ENCODE data around the gene MARK4. TPM values are rescaled to one million over a fixed set of nuclear protein-coding genes. Genes with fewer than 3 reads are reported as not detected.
A peak's percentile ranks its signal among the peaks of the same experiment; 100 is the strongest.

The MARK4 gene
- total RNA-seq, 4 donors from 2014 or later: 17.4 to 36.9 (median 27.5) TPM

- H3K27ac ChIP-seq (replicated peaks in 1 of 4): peak overlapping the region in 1 of 4 donors; percentile 53
- no peak overlapping the region for H3K4me3 ChIP-seq
- WGBS: 76% methylated on average over 12 of the region's 12 CpGs
- no peak for DNase-seq (ENCODE audit: extremely low spot score)
- intact Hi-C loops (cut with DNase I): no loop called here
- peaks cover 0 to 11% (median 10%) of the 10 kb centered on the region in 4 donors for H3K4me1 ChIP-seq
- peaks cover 0 to 15% (median 3%) of the 10 kb centered on the region in 4 donors for H3K9me3 ChIP-seq
- TF ChIP-seq POLR2AphosphoS5 (IDR thresholded peaks at IDR 0.05) (peak in 1 of 2 donors; percentile 53), POLR2A (IDR thresholded peaks at IDR 0.05; ENCODE audit: low read depth) (no peak)
- peaks cover 5 to 96% (median 51%) of the 10 kb centered on the region in 4 donors for H3K36me3 ChIP-seq
- no peaks in the 10 kb centered on the region for H3K27me3 ChIP-seq
Observed at GRCh38 chr19:45294291-45295029, 43.4 kb downstream of the MARK4 start.

- Histone ChIP-seq H3K27me3 (no peaks in the 10 kb centered on the region), H3K27ac (replicated peaks in 1 of 4) (no peak overlapping the region), H3K36me3 (peaks cover 5 to 86% (median 44%) of the 10 kb centered on the region in 4 donors), H3K4me1 (peaks cover 0 to 15% (median 10%) of the 10 kb centered on the region in 4 donors), H3K4me3 (no peak overlapping the region), H3K9me3 (peaks cover 0 to 15% (median 3%) of the 10 kb centered on the region in 4 donors)
- no peak for DNase-seq (ENCODE audit: extremely low spot score)
- intact Hi-C loops (cut with DNase I): no loop called here
- TF ChIP-seq POLR2A (IDR thresholded peaks at IDR 0.05; ENCODE audit: low read depth) (no peak), CTCF (IDR thresholded peaks at IDR 0.05) (no peak), POLR2AphosphoS5 (IDR thresholded peaks at IDR 0.05) (no peak), EP300 (IDR thresholded peaks at IDR 0.05) (no peak)
Observed at GRCh38 chr19:45295873-45296272, 44.8 kb downstream of the MARK4 start.

GRCh38 chr19:45296355-45296754 is 45.3 kb downstream of the MARK4 start:
- TF ChIP-seq POLR2A (IDR thresholded peaks at IDR 0.05; ENCODE audit: low read depth): no peak
- TF ChIP-seq EP300 (IDR thresholded peaks at IDR 0.05): no peak
- no peak for TF ChIP-seq POLR2AphosphoS5 (IDR thresholded peaks at IDR 0.05)
- no peak for TF ChIP-seq CTCF (IDR thresholded peaks at IDR 0.05)
- H3K4me3 ChIP-seq: no peak overlapping the region
- 100% methylated on average over 4 of the region's 4 CpGs for WGBS
- H3K36me3 ChIP-seq: peaks cover 5 to 81% (median 42%) of the 10 kb centered on the region in 4 donors
- intact Hi-C loops (cut with DNase I): no loop called here
- H3K27ac ChIP-seq (replicated peaks in 1 of 4): no peak overlapping the region
- peaks cover 0 to 15% (median 10%) of the 10 kb centered on the region in 4 donors for H3K4me1 ChIP-seq
- no peaks in the 10 kb centered on the region for H3K27me3 ChIP-seq
- DNase-seq (ENCODE audit: extremely low spot score): no peak
- H3K9me3 ChIP-seq: peaks cover 0 to 15% (median 3%) of the 10 kb centered on the region in 4 donors

- 96% methylated on average over 12 of the region's 18 CpGs for WGBS
- intact Hi-C loops (cut with DNase I): no loop called here
- TF ChIP-seq POLR2A (IDR thresholded peaks at IDR 0.05; ENCODE audit: low read depth) (no peak), CTCF (IDR thresholded peaks at IDR 0.05) (no peak), POLR2AphosphoS5 (IDR thresholded peaks at IDR 0.05) (no peak), EP300 (IDR thresholded peaks at IDR 0.05) (no peak)
- H3K36me3 ChIP-seq: peaks cover 5 to 80% (median 46%) of the 10 kb centered on the region in 4 donors
- no peak overlapping the region for H3K27ac ChIP-seq (replicated peaks in 1 of 4)
- no peak overlapping the region for H3K4me3 ChIP-seq
- peaks cover 0 to 13% (median 3%) of the 10 kb centered on the region in 4 donors for H3K9me3 ChIP-seq
- DNase-seq (ENCODE audit: extremely low spot score): no peak
- peaks cover 0 to 15% (median 10%) of the 10 kb centered on the region in 4 donors for H3K4me1 ChIP-seq
- no peaks in the 10 kb centered on the region for H3K27me3 ChIP-seq
Observed at GRCh38 chr19:45297674-45298073, 46.6 kb downstream of the MARK4 start.

- WGBS: 95% methylated on average over 5 of the region's 5 CpGs
- DNase-seq (ENCODE audit: extremely low spot score): no peak
- H3K4me1 ChIP-seq: peaks cover 0 to 15% (median 10%) of the 10 kb centered on the region in 4 donors
- H3K9me3 ChIP-seq: peaks cover 0 to 7% (median 2%) of the 10 kb centered on the region in 4 donors
- no peaks in the 10 kb centered on the region for H3K27me3 ChIP-seq
- H3K36me3 ChIP-seq: peaks cover 5 to 80% (median 48%) of the 10 kb centered on the region in 4 donors
- H3K27ac ChIP-seq (replicated peaks in 1 of 4): no peak overlapping the region
- no peak overlapping the region for H3K4me3 ChIP-seq
- no peak for TF ChIP-seq CTCF (IDR thresholded peaks at IDR 0.05)
- TF ChIP-seq POLR2AphosphoS5 (IDR thresholded peaks at IDR 0.05): no peak
- TF ChIP-seq EP300 (IDR thresholded peaks at IDR 0.05): no peak
- no peak for TF ChIP-seq POLR2A (IDR thresholded peaks at IDR 0.05; ENCODE audit: low read depth)
- intact Hi-C loops (cut with DNase I): no loop called here
Observed at GRCh38 chr19:45298264-45298663, 47.2 kb downstream of the MARK4 start.
